ENCODE data around the gene PEX14.

The PEX14 gene

GRCh38 chr1:10643607-10644306 is 169.0 kb downstream of the PEX14 start:
- TF ChIP-seq, protein P1, sequence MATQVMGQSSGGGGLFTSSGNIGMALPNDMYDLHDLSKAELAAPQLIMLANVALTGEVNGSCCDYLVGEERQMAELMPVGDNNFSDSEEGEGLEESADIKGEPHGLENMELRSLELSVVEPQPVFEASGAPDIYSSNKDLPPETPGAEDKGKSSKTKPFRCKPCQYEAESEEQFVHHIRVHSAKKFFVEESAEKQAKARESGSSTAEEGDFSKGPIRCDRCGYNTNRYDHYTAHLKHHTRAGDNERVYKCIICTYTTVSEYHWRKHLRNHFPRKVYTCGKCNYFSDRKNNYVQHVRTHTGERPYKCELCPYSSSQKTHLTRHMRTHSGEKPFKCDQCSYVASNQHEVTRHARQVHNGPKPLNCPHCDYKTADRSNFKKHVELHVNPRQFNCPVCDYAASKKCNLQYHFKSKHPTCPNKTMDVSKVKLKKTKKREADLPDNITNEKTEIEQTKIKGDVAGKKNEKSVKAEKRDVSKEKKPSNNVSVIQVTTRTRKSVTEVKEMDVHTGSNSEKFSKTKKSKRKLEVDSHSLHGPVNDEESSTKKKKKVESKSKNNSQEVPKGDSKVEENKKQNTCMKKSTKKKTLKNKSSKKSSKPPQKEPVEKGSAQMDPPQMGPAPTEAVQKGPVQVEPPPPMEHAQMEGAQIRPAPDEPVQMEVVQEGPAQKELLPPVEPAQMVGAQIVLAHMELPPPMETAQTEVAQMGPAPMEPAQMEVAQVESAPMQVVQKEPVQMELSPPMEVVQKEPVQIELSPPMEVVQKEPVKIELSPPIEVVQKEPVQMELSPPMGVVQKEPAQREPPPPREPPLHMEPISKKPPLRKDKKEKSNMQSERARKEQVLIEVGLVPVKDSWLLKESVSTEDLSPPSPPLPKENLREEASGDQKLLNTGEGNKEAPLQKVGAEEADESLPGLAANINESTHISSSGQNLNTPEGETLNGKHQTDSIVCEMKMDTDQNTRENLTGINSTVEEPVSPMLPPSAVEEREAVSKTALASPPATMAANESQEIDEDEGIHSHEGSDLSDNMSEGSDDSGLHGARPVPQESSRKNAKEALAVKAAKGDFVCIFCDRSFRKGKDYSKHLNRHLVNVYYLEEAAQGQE (IDR thresholded peaks at IDR 0.05; ENCODE audit: insufficient read depth in 1 of 2, low read depth in 2 of 2, low read length in 2 of 2): no peak
- no peak for TF ChIP-seq FOXP2 (optimal IDR thresholded peaks at IDR 0.05; ENCODE audit: borderline replicate concordance, extremely low read depth, extremely low read length, insufficient read depth)
- TF ChIP-seq TAF1 (IDR thresholded peaks at IDR 0.05; ENCODE audit: borderline replicate concordance, insufficient read depth, low read length): no peak
- no peak for TF ChIP-seq SIN3A (IDR thresholded peaks at IDR 0.05; ENCODE audit: borderline replicate concordance, insufficient read depth, low read length)
- TF ChIP-seq POLR2AphosphoS5 (IDR thresholded peaks at IDR 0.05; ENCODE audit: low read depth, low read length): no peak

DNA sequence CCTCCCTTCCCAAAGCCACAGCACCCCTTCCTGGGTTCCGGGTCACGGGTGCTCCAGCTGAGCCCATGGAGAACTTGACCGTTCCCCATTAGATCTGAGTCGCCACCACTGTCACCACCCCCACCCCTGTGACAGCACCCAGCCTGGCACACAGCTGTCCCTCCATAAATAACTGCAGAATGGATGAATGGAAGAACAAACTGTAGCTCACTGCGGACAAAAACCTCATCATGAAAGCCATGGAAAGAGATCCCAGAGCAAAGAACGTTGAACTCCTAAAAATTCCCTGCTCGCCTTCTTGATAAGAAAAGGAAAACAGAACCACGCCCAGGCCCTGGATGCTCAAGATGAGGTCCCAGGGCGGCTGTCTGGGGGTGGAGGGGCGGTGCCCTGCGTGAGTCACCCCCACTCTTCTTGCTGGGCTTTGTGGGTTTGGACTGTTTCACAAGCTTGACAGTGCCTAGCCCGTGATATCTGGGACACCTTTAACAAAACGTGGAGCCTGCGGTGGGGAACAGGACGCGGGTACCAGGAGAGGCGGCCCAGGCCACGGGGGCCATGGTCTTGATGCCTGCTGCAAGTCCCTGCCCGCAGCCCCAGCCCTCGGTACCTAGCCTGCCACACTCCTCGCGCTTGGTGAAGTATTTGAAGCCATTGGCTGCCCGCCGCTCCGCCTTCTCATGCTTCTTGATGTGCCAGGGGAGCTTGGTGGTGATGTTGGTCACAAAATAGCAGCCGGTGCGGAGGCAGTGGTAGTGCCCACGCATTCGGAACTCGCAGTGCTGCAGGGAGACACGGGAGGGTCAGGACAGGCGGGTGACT is 169.8 kb downstream of the PEX14 start:
- TF ChIP-seq, protein P1 (IDR thresholded peaks at IDR 0.05; ENCODE audit: insufficient read depth in 1 of 2, low read depth in 2 of 2, low read length in 2 of 2): no peak
- TF ChIP-seq SIN3A (IDR thresholded peaks at IDR 0.05; ENCODE audit: borderline replicate concordance, insufficient read depth, low read length) (no peak), TAF1 (IDR thresholded peaks at IDR 0.05; ENCODE audit: borderline replicate concordance, insufficient read depth, low read length) (no peak), POLR2AphosphoS5 (IDR thresholded peaks at IDR 0.05; ENCODE audit: low read depth, low read length) (no peak), FOXP2 (optimal IDR thresholded peaks at IDR 0.05; ENCODE audit: borderline replicate concordance, extremely low read depth, extremely low read length, insufficient read depth) (no peak)

DNA sequence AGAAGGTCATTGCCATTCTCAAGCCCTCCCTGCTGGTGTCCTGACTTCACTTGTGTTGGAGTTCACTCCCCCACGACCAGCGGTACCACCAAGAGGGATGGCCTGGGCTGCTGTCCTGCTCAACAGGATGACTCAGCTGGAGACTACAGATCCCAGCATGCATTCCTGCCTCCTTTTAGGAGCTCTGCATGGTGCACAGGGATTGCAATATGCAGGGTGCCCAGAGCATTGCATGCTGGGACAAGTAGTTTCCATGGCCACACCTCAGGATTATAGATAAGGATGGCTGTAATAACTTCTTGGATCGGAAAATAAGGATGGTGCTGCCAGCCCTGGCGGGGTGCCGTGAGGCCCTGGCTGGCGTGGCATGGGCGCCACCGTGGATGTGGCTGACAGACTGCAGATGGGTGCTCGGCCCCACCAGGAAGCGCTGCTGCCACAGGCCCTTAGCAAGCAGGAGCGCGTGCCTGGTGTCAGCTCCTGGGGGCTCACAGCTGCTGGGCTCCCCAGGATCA is 171.7 kb downstream of the PEX14 start:
- TF ChIP-seq, protein P1 (IDR thresholded peaks at IDR 0.05; ENCODE audit: insufficient read depth in 1 of 2, low read depth in 2 of 2, low read length in 2 of 2): no peak

GRCh38 chr1:10647414-10648170 is 172.8 kb downstream of the PEX14 start:
- TF ChIP-seq TAF1 (IDR thresholded peaks at IDR 0.05; ENCODE audit: borderline replicate concordance, insufficient read depth, low read length) (no peak), POLR2AphosphoS5 (IDR thresholded peaks at IDR 0.05; ENCODE audit: low read depth, low read length) (no peak), SIN3A (IDR thresholded peaks at IDR 0.05; ENCODE audit: borderline replicate concordance, insufficient read depth, low read length) (no peak), FOXP2 (optimal IDR thresholded peaks at IDR 0.05; ENCODE audit: borderline replicate concordance, extremely low read depth, extremely low read length, insufficient read depth) (no peak)
- TF ChIP-seq, protein P1 (IDR thresholded peaks at IDR 0.05; ENCODE audit: insufficient read depth in 1 of 2, low read depth in 2 of 2, low read length in 2 of 2): no peak
